A549 (cell line): ENCODE results near the gene TMCC3. TPM values are rescaled to one million over a fixed set of nuclear protein-coding genes. Genes with fewer than 3 reads are reported as not detected.

ENCODE experiments used
- ATAC-seq, 2 experiments: fragments of 200-7000 bp in 1 of 2; fragments of >200 bp in 1 of 2; cut with Nextera tagmentation in 1 of 2; cut with Tn5 transposase in 1 of 2; 3 replicates each; pipeline versions ENCODE4 v1.8.0 to v1.9.1; 2018 to 2020; ENCODE audit warnings: mild to moderate bottlenecking in 1 of 2, moderate library complexity in 1 of 2
- CTCF ChIA-PET: fragments of 300-600 bp; sonication (Branson Sonifier 250); formaldehyde crosslinking; extraction: SDS; loops from one replicate; lab custom pipeline; 2021; ENCODE audit warnings: antibody characterized with exemption, inconsistent platforms; lab: Yijun Ruan, JAX
- POLR2A ChIA-PET: fragments of 350-600 bp; formaldehyde crosslinking; extraction: SDS; loops from one replicate; lab custom pipeline; 2021; ENCODE audit warnings: antibody characterized with exemption, inconsistent platforms; lab: Yijun Ruan, JAX
- DNase-seq, 2 experiments: peaks; one replicate each; pipeline versions ENCODE4 v3.0.0 to v3.0.0-alpha.2; 2011 to 2016; ENCODE audit warnings: low read depth in 1 of 2, low spot score in 1 of 2
- FAIRE-seq: peaks from 2 replicates; lab custom pipeline; 2011; peaks lifted over from hg19 to GRCh38; lab: Jason Lieb, UNC
- H3K27ac ChIP-seq, 2 experiments: fragments of >200 bp; sonication (Bioruptor Twin); formaldehyde crosslinking; 3 replicates each; pipeline ENCODE4 v1.5.1; 2016 to 2017
- H3K4me1 ChIP-seq: fragments of >200 bp; sonication (Bioruptor Twin); formaldehyde crosslinking; 3 replicates; pipeline ENCODE4 v1.6.1; 2016
- H3K4me2 ChIP-seq: fragments of >200 bp; sonication (Bioruptor Twin); formaldehyde crosslinking; 3 replicates; pipeline ENCODE4 v1.6.1; 2016
- H3K4me3 ChIP-seq: fragments of >200 bp; sonication (Bioruptor Twin); formaldehyde crosslinking; 3 replicates; pipeline ENCODE4 v1.5.1; 2016
- H3K9me3 ChIP-seq: fragments of >200 bp; sonication (Bioruptor Twin); formaldehyde crosslinking; 3 replicates; pipeline ENCODE4 v1.6.1; 2016
- CTCF ChIP-seq: fragments of >200 bp; sonication (Bioruptor Twin); formaldehyde crosslinking; IDR thresholded peaks from 3 replicates; pipeline ENCODE4 v1.5.1; 2016
- E2F6 ChIP-seq: IDR thresholded peaks from 2 replicates; pipeline ENCODE4 v1.6.1; 2012; ENCODE audit warnings: low read depth, borderline replicate concordance
- ESRRA ChIP-seq: fragments of 150-350 bp; IDR thresholded peaks from 2 replicates; pipeline ENCODE4 v1.6.1; 2014; ENCODE audit warnings: mild to moderate bottlenecking, low read length, borderline replicate concordance
- FOSL2 ChIP-seq, 2 experiments: fragments of 450-650 bp in 1 of 2; fragments of >200 bp in 1 of 2; sonication (Bioruptor Twin) in 1 of 2; formaldehyde crosslinking; IDR thresholded peaks; 2 replicates each; pipeline versions ENCODE4 v1.5.0 to v1.6.1; 2016 to 2020; ENCODE audit warnings: mild to moderate bottlenecking in 1 of 2, moderate library complexity in 1 of 2
- FOXS1 ChIP-seq: fragments of 250-450 bp; sonication (Bioruptor Pico); IDR thresholded peaks from 2 replicates; pipeline ENCODE4 v1.5.0; 2020; ENCODE audit warnings: mild to moderate bottlenecking, moderate library complexity
- HDAC2 ChIP-seq: fragments of 200-600 bp; sonication (generic); IDR thresholded peaks from 2 replicates; pipeline ENCODE4 v1.6.1; 2016
- HES2 ChIP-seq: fragments of >200 bp; sonication (Bioruptor Twin); formaldehyde crosslinking; IDR thresholded peaks from 2 replicates; pipeline ENCODE4 v1.6.1; 2016
- JUNB ChIP-seq: fragments of >200 bp; sonication (Bioruptor Twin); formaldehyde crosslinking; IDR thresholded peaks from 2 replicates; pipeline ENCODE4 v1.6.1; 2016
- MAFK ChIP-seq: fragments of 450-650 bp; IDR thresholded peaks from 2 replicates; pipeline ENCODE4 v1.6.1; 2014; ENCODE audit not compliant: partially characterized antibody
- NR3C1 ChIP-seq: fragments of >200 bp; sonication (Bioruptor Twin); formaldehyde crosslinking; IDR thresholded peaks from 3 replicates; pipeline ENCODE4 v1.6.1; 2017
- PHF8 ChIP-seq: fragments of 200-600 bp; sonication (generic); IDR thresholded peaks from 2 replicates; pipeline ENCODE4 v1.6.1; 2016; ENCODE audit warnings: low read depth, mild to moderate bottlenecking, antibody characterized with exemption, moderate library complexity, borderline replicate concordance
- POLR2A ChIP-seq: IDR thresholded peaks from 2 replicates; pipeline ENCODE4 v1.6.1; 2012; ENCODE audit warnings: mild to moderate bottlenecking, low read length
- POLR2AphosphoS2 ChIP-seq: conservative IDR thresholded peaks from 2 replicates; pipeline ENCODE4 v1.6.1; 2012; ENCODE audit warnings: low read length, improper control_type of control experiment, inconsistent platforms
- RFX5 ChIP-seq: fragments of 450-650 bp; IDR thresholded peaks from 2 replicates; pipeline ENCODE4 v1.7.1; 2014; ENCODE audit warnings: antibody characterized with exemption, mild to moderate bottlenecking, moderate library complexity
- SMC3 ChIP-seq: fragments of >200 bp; sonication (Bioruptor Twin); formaldehyde crosslinking; IDR thresholded peaks from 3 replicates; pipeline ENCODE4 v1.6.1; 2018; ENCODE audit warnings: inconsistent platforms
- TFCP2L1 ChIP-seq: fragments of 250-450 bp; sonication (Bioruptor Pico); IDR thresholded peaks from 2 replicates; pipeline ENCODE4 v1.5.0; 2021; ENCODE audit warnings: mild to moderate bottlenecking
- ZFP36 ChIP-seq: fragments of 450-650 bp; IDR thresholded peaks from 2 replicates; pipeline ENCODE4 v1.6.1; 2014; ENCODE audit warnings: borderline replicate concordance; ENCODE audit not compliant: partially characterized antibody
- WGBS: methylation state at CpG from one replicate; pipeline ENCODE4 v1.1.6; 2017; ENCODE audit errors: missing lambda C conversion rate; 5-methylcytosine and 5-hydroxymethylcytosine counted together
- polyA plus RNA-seq, 4 experiments: library from polyadenylated mRNA; depleted of rRNA in 3 of 4; stranded (reverse); fragments of >200 nt; fragmentation: RNase III in 1 of 4; extraction: RNeasy Plus Mini Kit Qiagen cat#74134 plus additional on column Dnase treatment in 1 of 4; gene quantifications; 2 replicates in 3 of 4; 3 replicates in 1 of 4; pipeline ENCODE4 v1.2.3, GENCODE V29; 2011 to 2017
- TF ChIP-seq, protein P1 (sequence below): fragments of 450-650 bp; IDR thresholded peaks from 2 replicates; pipeline ENCODE4 v1.6.1; 2014; ENCODE audit warnings: antibody characterized with exemption

TMCC3 gene
- polyA plus RNA-seq, 2 of the 4 experiments (the other 2 are of a cell fraction): 0.50 to 0.62 TPM

GRCh38 chr12:94570161-94570560 is 80.2 kb downstream of the TMCC3 start:
- WGBS: 33% methylated on average over 7 of the region's 7 CpGs
- ATAC-seq: peak in 1 of 2 experiments; percentile 56; a peak in 2 of 6 replicates
- Histone ChIP-seq H3K4me3 (no peak overlapping the region), H3K4me1 (peaks cover 17% of the 10 kb centered on the region), H3K9me3 (no peaks in the 10 kb centered on the region), H3K4me2 (no peak overlapping the region; the same call in 2 of the 3 replicates), H3K27ac (0 out of 6 replicates have a peak overlapping the region, but pooled peaks of 1 of the 2 experiments have one; percentile 7)
- ChIA-PET POLR2A (no interaction called here), CTCF (no interaction called here)
- no peak for DNase-seq
- no peak for FAIRE-seq
- no peak for TF ChIP-seq E2F6
- TF ChIP-seq NR3C1: no peak
- no peak for TF ChIP-seq HES2
- TF ChIP-seq JUNB: 0 out of 2 replicates have a peak, but pooled peaks have one; percentile 13
- TF ChIP-seq FOSL2 (IDR thresholded peaks at IDR 0.05): 0 out of 2 replicates have a peak, but pooled peaks have one; percentile 17
- TF ChIP-seq FOSL2 (CRISPR knock-in tag; IDR thresholded peaks at IDR 0.05): no peak
- TF ChIP-seq SMC3: no peak

- Histone ChIP-seq H3K4me1 (peaks cover 17% of the 10 kb centered on the region), H3K27ac (no peak overlapping the region), H3K9me3 (no peaks in the 10 kb centered on the region), H3K4me3 (no peak overlapping the region), H3K4me2 (no peak overlapping the region)
- ATAC-seq (no peak), DNase-seq (no peak), FAIRE-seq (no peak)
- CTCF ChIA-PET: interaction anchor here (0.6 kb wide), 2 partner anchors 900 to 1527 kb away, joined by 3 to 4 read pairs; no protein-coding TSS in a partner anchor
- WGBS: 82% methylated on average over 6 of the region's 6 CpGs
- no peak for TF ChIP-seq CTCF
- no peak for TF ChIP-seq PHF8
- TF ChIP-seq ESRRA: no peak
- POLR2A ChIA-PET: no interaction called here
Measured at GRCh38 chr12:94567761-94568160, 82.6 kb downstream of the TMCC3 start.

DNA sequence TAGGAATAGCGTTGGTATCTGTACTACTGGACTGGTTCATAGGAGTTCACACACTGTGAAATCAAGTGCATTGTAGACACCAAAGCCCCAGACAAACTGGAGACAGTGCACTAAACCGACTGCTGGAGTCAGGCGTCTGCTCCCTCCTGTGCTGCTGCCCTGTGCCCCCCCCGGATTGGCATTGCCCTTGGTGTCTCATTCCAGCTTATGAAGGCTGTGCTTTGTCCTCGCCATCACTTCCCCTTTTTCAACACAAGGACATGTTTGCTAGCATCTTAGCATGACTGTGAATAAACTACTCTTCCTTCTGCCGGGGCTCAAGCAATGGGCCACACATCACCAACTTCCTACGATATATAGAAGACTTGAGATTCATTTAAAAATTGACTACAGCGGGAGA is 84.0 kb downstream of the TMCC3 start:
- POLR2A ChIA-PET: no interaction called here
- H3K9me3 ChIP-seq: no peaks in the 10 kb centered on the region
- H3K4me3 ChIP-seq: no peak overlapping the region
- 62% methylated on average over 8 of the region's 8 CpGs for WGBS
- no peak for TF ChIP-seq POLR2AphosphoS2
- H3K27ac ChIP-seq: no peak overlapping the region
- peaks cover 11% of the 10 kb centered on the region for H3K4me1 ChIP-seq
- H3K4me2 ChIP-seq: no peak overlapping the region
- no peak for ATAC-seq
- CTCF ChIA-PET: no interaction called here
- FAIRE-seq: no peak
- no peak for DNase-seq

DNA sequence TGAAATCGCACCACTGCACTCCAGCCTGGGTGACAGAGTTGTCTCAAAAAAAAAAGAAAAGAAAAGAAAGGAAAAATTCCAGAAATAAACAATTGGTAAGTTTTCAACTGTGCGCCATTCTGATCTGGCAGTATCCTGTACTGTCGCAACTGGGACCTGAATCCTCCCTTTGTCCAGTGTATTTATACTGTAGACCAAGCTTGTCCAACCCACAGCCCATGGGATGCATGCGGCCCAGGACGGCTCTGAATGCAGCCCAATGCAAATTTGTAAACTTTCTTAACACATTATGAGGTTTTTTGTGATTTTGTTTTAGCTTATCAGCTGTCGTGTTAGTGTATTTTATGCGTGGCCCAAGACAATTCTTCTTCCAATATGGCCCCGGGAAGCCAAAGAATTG is 84.7 kb downstream of the TMCC3 start:
- no peak overlapping the region for H3K27ac ChIP-seq
- WGBS: 77% methylated on average over 8 of the region's 8 CpGs
- FAIRE-seq (no peak), DNase-seq (no peak), ATAC-seq (no peak)
- no peak overlapping the region for H3K4me3 ChIP-seq
- H3K4me2 ChIP-seq: no peak overlapping the region
- ChIA-PET CTCF (no interaction called here), POLR2A (interaction anchor here (0.7 kb wide), 1 partner anchor 207 kb away, joined by 3 read pairs; no protein-coding TSS in a partner anchor)
- TF ChIP-seq TFCP2L1 (CRISPR knock-in tag): no peak
- TF ChIP-seq, protein P1, sequence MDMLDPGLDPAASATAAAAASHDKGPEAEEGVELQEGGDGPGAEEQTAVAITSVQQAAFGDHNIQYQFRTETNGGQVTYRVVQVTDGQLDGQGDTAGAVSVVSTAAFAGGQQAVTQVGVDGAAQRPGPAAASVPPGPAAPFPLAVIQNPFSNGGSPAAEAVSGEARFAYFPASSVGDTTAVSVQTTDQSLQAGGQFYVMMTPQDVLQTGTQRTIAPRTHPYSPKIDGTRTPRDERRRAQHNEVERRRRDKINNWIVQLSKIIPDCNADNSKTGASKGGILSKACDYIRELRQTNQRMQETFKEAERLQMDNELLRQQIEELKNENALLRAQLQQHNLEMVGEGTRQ: no peak
- no peak for TF ChIP-seq MAFK
- no peak for TF ChIP-seq ZFP36
- TF ChIP-seq FOXS1 (CRISPR knock-in tag): no peak
- no peak for TF ChIP-seq POLR2A
- no peak for TF ChIP-seq RFX5
- no peak for TF ChIP-seq HDAC2
- peaks cover 10% of the 10 kb centered on the region for H3K4me1 ChIP-seq
- H3K9me3 ChIP-seq: no peaks in the 10 kb centered on the region
